Measurements from ENCODE around the gene FOXE1.
A peak's percentile ranks its signal among the peaks of the same experiment; 100 is the strongest.

Gene FOXE1

DNA sequence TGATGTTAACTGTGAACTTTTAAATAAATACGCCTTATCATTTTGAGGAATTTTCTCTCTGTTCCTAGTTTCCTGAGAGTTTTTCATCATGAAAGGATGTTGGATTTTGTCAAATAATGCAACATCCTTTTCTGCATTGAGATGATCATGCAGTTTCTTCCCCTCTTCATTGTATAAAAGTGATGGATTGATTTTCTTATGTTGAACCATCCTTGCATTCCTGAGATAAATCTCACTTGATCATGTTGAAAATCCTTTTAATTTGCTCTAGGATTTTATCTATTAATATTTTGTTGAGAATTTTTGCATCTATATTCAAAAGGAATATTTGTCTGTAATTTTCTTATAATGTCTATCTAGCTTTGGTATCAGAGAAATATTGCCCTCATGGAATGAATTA lies 13.3 kb downstream of the FOXE1 start:
- DNase-seq (ENCODE audit: low read depth): no peak

DNA sequence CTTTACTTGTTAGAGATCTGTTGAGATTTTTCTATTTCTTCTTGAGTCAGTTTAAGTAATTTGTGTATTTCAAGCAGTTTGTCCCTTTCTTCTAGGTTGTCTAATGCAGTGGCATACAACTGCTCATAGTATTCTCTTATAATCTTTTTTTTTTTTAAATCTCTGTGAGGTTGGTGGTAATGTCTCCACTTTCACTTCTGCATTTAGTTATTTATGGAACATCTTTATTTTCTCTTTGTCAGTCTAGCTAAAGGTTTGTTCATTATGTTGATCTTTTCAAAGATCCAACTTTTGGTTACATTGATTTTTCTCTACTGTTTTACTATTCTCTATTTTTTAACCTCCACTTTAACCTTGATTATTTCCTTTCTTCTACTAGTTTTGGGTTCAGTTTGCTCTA lies 13.8 kb downstream of the FOXE1 start:
- DNase-seq (ENCODE audit: low read depth): no peak

DNA sequence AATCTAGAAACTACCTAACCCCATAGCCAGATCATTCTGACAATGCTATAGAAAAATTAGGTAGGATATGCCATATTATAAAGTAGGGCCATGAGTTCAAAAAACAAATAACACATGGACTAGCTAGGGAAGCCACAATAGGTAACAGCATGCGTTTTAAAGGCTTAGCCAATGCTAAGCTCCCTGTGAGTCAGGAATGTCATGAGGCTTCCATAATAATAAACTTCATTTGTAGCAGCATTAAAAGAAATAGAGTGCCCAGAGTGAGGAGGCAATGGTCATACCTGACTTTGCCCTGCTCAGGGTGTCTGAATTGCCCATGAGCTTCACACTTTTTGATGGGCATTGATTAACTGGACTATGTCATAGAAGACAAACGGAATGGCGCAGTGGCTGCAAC lies 15.8 kb downstream of the FOXE1 start:
- no peak for DNase-seq (ENCODE audit: low read depth)

DNA sequence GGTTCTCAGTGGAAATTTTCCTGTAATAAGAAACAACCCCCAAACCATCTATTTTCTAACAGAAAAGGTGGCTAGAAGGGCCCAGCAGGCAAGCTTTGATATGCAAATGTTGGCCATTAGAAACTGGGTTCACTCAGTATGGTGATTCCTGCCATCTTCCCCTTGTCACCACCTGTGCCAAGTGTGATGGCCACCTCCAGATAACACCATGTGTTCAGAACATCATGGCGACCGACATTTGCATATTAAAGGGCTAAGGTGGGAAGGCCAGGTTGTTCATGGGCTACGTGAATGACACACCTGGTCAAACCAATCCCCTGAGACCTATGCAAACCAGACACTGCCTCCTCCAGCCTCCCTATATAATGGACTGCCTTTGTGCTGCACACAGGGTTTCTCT lies 20.4 kb downstream of the FOXE1 start:
- no peak for DNase-seq (ENCODE audit: low read depth)

DNA sequence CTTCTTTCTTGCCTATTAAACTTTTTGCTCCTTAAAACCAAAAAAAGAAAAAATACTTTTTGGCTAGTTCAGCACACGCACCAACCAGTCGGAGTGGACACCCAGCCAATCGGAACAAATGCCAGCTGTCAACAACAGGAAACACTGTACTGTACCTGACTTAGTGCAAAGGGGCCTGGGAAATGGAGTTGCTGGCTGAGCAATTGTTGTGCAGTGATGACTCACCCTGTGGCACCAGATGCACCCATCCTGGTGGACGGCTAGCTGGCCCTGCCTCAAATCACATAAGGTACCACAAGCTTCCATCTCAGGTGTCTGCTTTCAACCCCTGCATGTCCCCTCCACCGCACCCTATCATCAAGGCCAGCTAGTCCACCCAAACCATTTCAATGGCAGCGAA lies 20.9 kb downstream of the FOXE1 start:
- DNase-seq (ENCODE audit: low read depth): no peak

DNA sequence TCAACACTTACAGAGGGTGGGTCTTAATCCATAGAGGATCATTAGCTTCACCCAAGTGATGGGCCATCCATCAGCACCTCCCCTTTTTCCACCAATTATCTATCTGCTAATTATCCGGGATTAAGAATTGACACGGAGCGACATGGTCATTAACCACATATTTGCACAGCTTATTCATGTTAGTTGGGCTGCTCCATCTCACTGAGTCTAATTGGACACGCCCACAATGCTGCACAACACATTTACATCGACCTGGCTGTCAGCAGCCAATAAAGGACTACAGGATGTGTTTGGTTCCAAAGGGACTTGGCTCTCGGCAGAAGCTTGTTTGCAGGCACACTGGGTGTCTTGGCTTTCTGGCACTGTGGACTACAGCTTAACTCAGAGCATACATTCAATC lies 21.6 kb downstream of the FOXE1 start:
- DNase-seq (ENCODE audit: low read depth): no peak

DNA sequence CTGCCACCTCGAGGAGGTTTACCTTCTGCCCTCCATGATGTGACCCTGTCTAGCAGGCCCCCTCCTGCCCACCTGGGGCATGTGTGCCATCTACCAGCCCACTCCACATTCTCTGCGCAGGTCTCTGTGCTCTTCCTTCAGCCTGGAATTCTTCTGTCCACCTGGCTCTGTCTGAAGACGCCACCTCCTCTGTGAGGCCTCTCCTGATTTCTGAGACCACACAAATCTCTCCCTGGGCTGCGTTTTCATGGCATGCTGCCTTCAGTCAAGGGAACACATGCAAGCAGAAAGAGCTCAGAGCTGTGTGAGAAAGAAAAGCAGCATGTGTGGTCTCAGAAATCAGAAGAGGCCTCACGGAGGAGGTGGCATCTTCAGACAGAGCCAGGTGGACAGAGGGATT lies 22.1 kb downstream of the FOXE1 start:
- DNase-seq (ENCODE audit: low read depth): no peak

DNA sequence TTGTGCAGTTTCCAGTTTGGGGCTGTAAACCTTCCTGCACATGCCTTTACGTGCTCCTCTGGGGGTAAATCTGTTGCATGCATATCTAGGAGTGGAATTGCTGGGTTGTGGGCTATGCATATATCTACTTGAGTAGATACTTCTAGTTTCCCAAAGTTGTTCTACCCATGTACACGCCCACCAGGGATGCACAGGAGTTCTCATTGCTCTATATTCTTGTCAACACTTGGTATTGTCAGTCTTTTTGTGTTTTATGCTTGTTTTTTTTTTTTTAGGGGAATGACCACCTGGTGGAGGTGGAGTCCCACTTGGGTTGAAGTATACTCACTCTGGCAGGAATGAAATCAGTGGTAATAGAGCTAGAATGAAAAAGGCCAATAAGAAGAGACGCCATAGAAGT lies 23.0 kb downstream of the FOXE1 start:
- no peak for DNase-seq (ENCODE audit: low read depth)

DNA sequence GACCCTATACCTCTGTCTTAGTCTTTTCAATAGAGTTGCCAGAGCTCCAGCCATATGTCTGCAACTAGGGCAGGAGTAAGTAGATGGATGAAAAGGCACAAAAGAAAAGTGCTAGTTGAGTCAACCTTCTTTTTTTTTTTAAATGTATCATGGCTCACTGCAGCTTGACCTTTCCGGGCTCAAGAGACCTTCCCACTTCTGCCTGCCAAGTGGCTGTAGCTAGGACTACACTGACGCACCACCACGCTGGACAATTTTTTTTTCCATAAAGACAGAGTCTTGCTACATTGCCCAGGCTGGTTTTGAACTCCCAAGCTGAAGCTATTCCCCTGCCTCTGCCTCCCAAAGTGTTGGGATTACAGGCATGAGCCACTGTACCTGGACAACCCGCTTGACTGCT lies 27.3 kb downstream of the FOXE1 start:
- DNase-seq (ENCODE audit: low read depth): no peak

DNA sequence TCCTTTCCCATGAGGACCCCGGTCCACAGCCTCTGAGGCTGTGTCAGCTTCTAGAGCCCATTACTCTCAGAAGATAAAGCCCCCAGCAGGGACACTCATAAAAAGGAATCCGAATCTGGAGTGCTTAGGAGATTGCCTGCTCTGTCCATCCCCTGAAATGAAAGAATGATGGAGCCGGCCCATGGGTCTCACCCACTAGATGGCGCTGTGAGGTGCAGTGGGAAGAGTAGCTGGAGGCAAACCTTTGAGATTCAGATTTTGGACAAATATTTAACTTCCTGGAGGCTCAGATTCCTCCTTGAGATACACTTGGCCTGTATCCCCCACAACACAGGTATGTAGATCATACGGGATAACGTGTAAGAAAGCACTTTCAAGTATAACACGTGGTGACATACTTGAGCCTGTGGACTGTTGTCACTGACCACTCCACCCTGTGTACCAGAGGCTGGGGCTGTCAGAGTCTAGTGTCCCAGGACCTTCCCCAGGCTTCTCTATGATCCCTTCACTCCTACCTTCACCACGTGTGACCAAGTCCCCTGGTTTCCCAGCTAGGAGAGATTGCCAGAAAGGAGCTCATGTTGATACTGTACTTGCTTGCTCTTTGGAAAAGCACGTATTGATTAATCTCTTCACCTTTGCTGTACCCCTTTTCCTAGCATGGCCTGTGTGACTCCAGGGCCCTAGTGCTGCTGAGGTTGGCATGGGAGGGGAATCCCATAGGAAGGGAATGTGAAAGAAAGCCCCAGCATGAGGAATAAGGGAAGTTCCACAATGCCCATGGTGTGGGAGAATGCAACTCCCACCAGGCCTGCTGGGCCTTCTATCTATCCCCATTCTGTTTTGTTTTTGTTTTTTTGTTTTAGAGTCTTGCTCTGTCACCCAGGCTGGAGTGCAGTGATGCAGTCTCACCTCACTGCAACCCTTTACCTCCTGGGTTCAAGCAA lies 37.2 kb downstream of the FOXE1 start:
- DNase-seq (ENCODE audit: low read depth): peak; percentile 47

DNA sequence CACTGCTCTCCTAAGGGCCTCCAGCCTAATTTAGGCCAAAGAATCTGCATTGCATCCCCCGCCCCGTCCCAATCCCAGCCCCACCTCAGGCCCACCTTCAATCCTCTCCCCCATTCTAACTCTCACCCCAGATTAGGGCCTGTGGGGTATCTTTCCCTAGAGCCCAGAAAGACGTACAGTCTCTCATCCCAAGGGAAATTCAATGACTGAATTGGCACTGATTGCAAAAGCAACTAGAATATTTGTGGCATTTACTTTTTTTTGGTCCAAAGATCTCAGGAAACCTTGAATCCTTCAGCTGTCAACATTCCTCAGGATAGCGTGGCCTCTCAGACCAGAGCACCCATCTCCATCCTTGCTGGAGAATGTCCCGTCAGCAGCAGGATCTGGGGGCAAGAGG lies 38.7 kb downstream of the FOXE1 start:
- DNase-seq (ENCODE audit: low read depth): no peak

DNA sequence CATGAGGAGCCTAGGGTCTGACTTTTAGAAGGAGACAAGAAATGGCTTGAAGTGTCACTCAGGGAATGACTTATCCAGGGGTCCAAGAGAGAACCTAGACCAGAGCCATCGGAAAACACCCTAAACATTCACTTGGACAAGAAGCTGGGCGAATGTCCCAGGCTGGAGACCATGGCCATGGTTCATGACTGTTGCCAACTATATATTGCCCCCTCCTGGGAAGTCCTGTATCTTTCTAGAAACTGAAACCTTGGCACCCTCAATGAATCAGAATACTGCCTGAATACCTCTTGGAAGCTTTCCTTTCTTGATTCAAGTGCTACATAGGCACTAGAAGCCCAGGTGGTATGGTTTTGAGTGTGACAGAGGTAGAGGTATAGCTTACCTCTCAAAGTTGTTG lies 39.4 kb downstream of the FOXE1 start:
- no peak for DNase-seq (ENCODE audit: low read depth)

DNA sequence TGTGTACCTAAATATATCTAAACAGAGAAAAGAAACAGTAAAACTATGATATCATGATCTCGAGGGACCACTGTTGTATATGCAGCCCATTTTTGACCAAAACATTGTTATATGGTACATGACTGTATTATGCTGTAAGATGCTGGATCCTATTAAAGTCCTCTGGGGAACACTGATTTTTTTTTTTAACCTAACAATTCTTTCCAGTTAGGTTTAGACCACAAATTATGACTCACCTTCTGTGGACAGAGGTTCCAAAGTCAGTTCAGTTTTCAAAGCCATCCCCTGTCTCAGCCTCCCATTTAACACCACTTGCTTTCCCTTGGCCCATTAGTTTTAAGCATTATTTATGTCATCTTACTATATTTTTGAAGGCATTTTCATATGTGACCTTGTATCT lies 42.2 kb downstream of the FOXE1 start:
- no peak for DNase-seq (ENCODE audit: low read depth)

DNA sequence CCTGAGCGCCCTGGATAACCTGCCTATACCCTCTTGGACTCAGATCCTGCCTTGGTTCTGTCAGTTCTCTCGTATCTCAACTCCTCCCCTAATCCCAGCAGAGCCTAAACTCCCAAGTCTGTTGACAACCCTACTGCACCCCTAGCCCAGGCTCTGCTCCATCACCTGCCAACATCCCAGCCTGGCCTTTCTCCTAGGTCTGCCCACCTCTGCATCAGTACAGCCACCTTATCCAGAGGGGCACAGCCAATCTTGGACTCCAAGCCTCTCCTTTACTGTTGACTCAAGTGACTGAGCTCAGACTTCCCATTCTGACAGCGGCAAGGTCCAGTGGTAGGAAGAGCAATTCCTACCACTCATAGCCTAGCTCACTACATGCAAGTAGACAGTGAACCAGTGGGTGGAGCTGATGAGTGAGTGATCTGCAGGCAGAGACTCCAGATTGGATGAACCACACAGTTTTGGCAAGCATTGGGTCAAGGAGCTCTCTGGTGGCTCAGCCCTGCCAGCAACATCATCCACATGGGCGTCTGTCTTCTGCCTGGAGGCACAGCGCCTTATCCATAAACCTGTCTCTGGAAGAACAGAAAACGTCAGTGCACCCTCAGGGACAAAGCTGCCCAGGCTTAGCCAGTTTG lies 42.8 kb downstream of the FOXE1 start:
- no peak for DNase-seq (ENCODE audit: low read depth)

DNA sequence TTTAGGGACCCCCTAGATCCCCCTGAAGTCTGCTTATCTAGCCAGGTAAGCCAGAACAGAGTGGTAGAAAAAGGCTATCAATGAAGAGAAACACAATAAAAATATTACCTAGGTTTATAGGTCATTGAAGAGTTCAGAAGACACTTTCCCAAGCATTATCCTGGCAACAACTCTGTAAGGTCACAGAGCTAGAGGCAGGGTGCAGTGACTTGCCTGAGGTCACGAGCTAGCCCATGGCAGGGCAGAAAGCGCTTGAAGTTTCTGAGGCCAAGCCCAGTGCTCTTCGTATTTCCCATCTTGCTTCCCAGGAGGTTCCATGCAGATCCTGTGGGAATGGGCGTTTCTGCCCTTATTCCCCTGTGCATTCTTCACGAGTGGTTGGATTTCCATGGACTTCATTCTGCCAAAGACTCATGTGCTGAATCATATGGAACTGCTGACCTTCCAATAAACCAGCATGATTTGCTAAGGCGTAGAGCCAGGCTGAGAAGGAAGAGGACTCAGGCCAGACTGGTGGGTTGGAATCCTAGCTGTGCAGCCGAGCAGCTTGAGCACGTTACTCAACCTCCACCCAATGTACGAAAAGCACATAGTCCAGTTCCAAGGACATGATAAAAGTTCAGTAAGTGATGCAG lies 47.2 kb downstream of the FOXE1 start:
- no peak for DNase-seq (ENCODE audit: low read depth)

DNA sequence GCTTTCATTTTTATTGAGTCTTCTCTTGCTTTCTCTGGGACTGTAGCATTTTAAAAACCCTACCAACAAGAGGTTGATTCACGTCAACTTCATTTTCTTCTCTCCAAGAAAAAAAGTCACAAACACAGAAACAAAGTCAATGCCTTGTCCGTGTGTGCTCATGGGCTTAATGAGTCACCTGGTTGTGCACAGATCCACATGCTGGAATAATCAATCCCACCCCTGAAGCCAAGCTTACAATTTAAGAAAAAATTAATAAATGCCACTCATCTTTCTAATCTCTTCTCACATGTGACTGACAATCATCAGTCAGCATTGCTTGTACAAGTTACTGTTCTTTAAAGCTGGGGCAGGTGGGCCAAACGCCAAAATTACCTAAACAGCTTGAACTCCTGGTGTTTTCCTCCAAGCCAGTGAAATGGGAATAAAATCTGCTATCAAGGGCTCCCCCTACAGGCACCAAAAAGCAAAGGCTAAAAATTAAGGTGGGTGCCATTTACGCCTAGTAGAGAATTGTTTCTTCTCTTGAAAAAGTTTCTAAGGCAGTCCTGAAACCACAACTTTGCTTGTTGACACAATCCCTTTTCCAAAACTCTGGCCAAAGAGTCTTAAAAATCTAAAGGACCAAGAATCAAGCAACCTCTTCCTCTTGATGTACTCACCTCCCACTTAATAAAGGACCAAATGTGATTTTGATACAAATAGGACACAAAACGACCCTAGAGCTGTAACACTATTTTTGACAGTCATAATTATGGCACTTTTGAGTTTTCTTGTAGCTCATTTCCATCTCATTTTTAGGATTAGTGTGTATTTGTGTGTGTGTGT lies 47.9 kb downstream of the FOXE1 start:
- no peak for DNase-seq (ENCODE audit: low read depth)

DNA sequence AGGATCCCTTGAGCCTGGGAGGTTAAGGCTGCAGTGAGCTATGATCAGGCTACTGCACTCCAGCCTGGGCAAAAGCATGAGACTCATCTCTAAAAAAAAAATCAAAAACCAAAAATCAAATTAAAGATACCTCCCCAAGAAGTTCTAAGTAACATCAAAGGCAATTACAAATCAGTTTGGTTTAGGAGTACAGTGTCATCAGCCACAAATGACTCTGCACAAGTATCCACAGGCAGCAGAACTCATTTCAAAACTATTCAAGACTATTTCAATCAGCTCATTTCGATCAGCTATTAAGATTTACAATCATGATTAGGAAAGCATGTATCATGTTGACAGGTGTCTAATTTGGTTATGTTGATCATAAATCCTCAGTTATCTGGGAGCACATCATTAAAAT lies 50.2 kb downstream of the FOXE1 start:
- no peak for DNase-seq (ENCODE audit: low read depth)

DNA sequence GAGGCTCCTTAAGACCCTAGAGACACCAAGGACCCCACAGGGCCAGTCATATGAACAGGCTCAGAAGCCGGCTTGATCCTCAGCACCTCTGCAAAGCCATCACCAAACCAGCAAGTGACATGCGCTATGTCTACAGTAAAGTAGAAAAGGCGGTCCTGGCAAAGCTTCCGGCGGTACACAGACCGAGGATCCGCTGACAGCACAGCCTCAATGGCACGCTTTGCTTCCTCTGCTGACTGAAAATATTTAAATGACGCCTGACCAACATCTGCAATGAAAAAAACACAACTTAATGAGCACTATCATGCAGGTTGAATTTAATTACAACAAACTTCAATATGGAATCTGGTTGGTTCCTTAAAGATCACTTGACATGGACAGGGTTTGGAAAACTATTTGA lies 51.7 kb downstream of the FOXE1 start:
- DNase-seq (ENCODE audit: low read depth): no peak

DNA sequence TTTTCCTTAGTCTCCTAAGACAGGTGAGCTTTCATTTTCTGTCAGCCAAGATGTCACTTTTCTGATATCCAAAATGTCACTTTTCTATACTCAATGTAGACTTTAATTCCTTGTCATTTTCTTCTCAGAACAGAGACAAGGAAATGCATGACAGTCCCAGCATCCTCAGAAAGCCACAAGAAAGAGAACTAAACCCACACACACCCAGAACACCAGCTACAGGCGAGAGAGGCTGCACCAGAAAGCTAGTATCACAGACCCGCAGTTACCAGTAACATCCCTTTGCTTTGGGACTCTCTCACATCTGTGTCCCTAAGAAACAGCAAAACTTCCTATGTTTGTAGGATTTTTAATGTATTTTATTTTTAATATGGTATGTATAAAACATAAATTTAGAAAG lies 52.2 kb downstream of the FOXE1 start:
- no peak for DNase-seq (ENCODE audit: low read depth)

Data from stimulated activated CD8-positive, alpha-beta memory T cell treated with anti-CD3 and anti-CD28 coated beads, Interleukin-15, amount 100 ng/mL, for 24 hours (primary cell).